Kasumi-1 (cell line): ENCODE data around the gene ATP9A.
"Not testable (repeated sequence)": the region's sequence is repeated elsewhere in the genome, so short reads cannot be mapped to it uniquely, and the experiment has no call there.

ENCODE experiments used
- DNase-seq, 2 experiments: peaks; one replicate each; lab custom pipeline; 2025; lab: John Stamatoyannopoulos, UW

The ATP9A gene

GRCh38 chr20:51653226-51653625 is 115.0 kb downstream of the ATP9A start:
- DNase-seq: no peak

GRCh38 chr20:51651921-51652549 is 116.2 kb downstream of the ATP9A start:
- no peak for DNase-seq

DNA sequence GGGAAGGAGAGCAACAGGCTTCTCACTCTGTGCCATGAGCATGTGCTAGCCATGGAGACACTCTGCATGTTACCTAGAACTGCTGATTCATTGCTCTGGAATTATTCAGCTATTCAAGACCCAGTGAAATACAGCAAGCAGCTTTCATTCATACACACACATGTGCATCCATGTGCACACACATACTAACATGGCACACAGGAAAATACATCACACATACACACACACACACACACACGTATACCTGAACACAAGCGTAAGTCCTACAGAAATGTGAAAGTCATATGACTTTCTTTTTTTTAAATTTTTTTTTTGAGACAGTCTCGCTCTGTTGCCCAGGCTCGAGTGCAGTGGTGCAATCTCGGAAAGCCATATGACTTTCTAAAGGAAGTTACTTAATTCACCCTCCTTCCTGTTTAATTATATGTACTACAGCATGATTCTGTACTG is 117.5 kb downstream of the ATP9A start:
- DNase-seq: peak; percentile 71 to 86

- no peak for DNase-seq
Observed at GRCh38 chr20:51648571-51648947, 119.6 kb downstream of the ATP9A start.

DNA sequence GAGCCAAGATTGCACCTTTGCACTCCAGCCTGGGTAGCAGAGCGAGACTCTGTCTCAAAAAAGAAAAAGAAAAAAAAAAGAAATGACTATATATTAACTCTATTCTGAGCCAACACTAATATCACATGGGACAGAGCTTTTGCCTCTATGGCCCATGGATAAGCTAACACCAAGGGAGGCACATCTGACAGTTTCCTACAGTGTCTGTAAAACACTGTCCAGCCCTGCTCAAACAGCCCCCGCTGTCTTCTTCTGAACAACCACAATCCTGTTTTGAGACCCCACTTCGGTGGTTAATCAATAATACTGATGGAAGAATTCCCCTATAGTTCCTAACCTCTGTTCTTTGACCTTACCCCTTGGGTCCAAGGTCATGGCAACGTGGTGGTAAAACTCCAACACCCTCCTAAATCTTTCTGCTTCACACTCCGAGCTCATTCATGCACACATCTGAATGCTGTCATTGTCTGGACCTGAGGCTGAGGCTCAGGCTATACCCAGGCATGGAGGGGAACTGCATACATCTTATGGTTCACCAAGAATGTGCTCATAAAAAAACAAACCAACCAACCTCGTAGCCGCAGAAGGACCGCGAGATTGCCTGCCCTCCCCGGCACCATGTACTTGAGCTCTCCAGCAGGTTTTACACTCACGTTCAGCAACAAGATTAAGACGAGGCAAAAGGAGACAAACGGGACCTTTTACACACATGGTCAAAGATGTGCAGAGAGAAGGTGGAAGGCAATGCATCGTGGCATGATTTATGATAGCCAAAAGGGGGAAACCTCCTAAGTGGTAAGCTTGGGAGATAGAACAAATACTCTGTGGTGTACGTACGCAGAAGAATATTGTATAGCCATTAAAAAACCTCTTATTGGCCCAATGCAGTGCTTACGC is 120.3 kb downstream of the ATP9A start:
- DNase-seq: no peak

DNA sequence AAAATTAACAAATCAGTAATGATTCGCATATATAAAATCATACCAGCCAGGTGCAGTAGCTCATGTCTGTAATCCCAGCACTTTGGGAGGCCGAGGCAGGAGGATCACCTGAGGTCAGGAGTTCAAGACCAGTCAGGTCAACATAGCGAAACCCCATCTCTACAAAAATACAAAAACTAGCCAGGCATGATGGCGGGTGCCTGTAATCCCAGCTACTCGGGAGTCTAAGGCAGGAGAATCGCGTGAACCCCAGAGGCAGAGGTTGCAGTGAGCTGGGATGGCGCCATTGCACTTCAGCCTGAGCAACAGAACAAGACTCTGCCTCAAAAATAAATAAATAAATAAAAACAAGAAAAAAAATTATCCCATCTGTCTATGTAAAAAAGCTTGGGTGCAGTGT is 124.4 kb downstream of the ATP9A start:
- DNase-seq: not testable (repeated sequence)

DNA sequence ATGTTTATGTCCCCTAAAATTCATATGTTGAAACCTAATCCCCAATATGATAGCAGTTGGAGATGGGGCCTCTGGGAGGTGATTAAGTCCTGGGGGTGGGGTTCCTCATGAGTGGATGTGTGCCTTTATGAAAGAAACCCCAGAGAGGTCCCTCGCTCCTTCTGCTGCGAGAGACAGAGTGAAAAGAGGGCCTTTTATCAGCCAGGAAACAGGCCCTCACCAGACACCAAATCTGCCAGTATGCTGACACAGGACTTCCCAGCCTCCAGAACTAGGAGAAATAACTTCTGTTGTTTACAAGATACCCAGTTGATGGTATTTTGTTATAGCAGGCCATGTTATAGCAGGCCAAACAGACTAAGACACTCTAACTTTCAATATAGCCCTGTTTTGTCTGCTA is 124.8 kb downstream of the ATP9A start:
- DNase-seq: no peak

DNA sequence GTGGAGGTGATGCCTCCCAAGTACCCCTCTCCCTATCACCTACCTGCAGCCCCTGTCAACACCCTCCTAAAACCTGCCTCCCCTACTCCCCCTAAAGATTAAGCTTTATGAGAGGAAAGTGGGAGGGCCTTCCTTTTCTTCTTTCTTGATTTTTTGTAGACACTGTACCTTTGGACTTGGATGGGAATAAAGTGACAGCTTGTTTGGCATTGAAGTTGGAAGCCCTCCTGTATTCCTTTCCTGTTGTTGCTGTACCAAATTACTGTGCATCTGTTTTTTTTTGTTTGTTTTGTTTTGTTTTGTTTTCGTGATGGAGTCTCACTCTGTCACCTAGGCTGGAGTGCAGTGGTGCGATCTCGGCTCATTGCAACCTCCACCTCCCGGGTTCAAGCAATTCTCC is 126.3 kb downstream of the ATP9A start:
- DNase-seq: no peak

GRCh38 chr20:51640743-51641142 is 127.4 kb downstream of the ATP9A start:
- no peak for DNase-seq

DNA sequence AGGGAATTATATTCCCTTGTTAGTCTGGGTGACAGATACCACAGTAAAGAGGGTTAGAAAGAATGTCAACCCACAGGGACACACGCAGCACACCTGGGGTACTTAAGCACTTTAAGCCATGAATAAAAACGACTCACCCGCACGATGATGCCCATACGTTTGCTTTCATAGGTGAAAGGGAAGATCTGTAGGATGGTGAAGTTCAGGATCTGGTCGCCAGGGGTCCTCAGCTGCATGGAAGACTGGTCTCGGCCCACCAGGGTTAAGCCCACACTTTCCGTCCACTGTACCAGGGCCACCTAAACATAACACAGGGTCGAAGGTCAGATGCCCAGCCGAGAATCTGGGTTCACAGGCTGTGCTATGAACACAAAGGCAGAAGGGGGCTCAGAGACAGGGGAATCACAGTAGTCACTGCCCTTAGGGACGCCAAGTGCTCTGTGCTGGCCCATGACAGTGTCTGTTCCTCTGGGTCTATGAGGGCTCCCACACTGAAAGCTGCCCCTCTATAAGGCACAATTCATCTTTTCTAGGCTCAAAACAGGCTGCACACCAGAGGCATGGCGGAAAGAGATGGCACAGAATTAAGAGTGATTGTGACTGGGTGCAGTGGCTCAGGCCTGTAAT is 128.9 kb downstream of the ATP9A start:
- DNase-seq: peak; percentile 53 to 76

GRCh38 chr20:51637241-51637640 is 130.9 kb downstream of the ATP9A start:
- no peak for DNase-seq

GRCh38 chr20:51636123-51636522 is 132.1 kb downstream of the ATP9A start:
- no peak for DNase-seq

- no peak for DNase-seq
Observed at GRCh38 chr20:51635680-51636079, 132.5 kb downstream of the ATP9A start.

- no peak for DNase-seq
Observed at GRCh38 chr20:51634877-51635276, 133.3 kb downstream of the ATP9A start.

GRCh38 chr20:51634257-51634656 is 133.9 kb downstream of the ATP9A start:
- DNase-seq: no peak

DNA sequence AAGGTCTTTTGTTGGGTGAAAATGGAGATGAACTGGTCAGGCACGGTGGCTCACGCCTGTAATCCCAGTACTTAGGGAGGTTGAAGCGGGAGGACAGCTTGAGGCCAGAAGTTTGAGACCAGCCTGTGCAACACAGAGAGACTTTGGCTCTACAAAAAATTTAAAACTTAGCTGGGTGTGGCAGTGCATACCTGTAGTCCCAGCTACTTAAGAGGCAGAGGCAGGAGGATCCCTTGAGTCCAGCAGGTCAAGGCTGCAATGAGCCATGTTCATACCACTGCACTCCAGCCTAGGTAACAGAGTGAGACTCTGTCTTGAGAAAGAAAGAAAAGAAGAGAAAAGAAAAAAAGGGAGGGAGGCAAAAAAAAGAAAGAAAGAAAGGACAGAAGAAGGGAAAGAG is 134.8 kb downstream of the ATP9A start:
- DNase-seq: no peak

DNA sequence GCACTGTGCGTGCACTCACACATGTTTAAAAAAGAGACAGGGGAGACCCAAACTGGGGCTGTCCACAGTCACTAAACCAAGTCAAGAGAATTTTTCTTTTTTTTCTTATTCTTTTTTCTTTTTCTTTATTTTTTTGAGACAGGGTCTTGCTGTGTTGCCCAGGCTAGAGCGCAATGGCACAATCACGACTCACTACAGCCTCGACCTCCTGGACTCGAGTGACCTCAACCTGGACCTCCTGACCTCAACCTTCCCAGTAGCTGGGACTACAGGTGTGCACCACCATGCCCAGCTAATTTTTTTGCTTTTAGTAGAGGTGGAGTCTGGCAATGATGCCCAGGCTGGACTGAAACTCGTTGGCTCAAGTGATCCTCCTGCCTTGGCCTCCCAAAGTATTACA is 136.2 kb downstream of the ATP9A start:
- DNase-seq: no peak

- peak; percentile 90 to 93 for DNase-seq
Observed at GRCh38 chr20:51631011-51631950, 136.9 kb downstream of the ATP9A start.

GRCh38 chr20:51629399-51630058 is 138.7 kb downstream of the ATP9A start:
- DNase-seq: no peak

- DNase-seq: no peak
Observed at GRCh38 chr20:51628533-51629398, 139.4 kb downstream of the ATP9A start.
